ENCODE results near the gene FGFR3. TPM values are rescaled to one million over a fixed set of nuclear protein-coding genes. Genes with fewer than 3 reads are reported as not detected.
A peak's percentile ranks its signal among the peaks of the same experiment; 100 is the strongest.

FGFR3 gene
- total and polyA plus RNA-seq, 2 of the 8 experiments (the other 6 are each of a cell fraction or from before 2014, with no cell fraction given): 9.0 to 19.5 TPM

DNA sequence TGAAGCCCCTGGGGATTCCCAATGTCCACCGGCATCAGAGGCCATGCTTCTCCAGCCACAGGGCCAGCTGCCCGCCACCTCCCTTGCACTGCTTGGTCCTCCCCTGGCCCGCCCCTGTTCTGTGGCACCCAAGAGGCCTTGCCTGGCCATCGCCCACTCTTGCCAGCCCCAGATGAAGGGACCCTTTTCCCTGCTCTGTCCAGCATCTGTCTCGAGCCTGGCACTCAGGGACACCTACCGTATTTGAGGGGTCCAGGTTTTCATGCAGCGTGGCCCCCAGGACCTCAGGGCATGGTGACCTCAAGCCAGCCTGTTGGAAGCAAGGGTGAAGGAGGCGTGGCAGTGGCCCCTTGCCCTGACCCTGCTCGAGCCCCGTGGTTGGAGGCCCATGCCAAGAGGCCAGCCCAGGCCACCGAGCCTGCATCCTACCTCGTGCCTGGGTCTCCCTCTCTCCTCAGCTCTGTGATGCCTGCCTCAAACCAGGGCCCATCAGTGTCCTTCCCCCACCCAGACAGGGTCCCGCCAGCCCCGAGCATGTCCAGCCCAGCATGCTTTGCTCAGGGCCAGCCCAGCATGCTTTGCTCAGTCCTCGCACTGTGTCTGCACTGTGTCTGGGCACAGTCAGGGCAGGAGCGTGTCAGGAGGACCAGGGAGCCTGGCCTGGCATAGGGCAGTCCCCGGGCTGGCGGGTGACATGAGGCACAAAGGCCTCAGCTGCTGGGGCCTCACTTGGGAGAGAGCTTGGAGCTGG, 14.3 kb upstream of the FGFR3 start:
- Histone ChIP-seq H3K23ac (ENCODE audit: insufficient read length) (no peak overlapping the region), H4K5ac (ENCODE audit: insufficient read length, low read depth, low read length) (peak overlapping the region; percentile 75), H3K4me3 (ENCODE audit: extremely low read depth in 1 of 4, insufficient read depth in 2 of 4, low read depth in 3 of 4, low read length in 4 of 4) (no peak overlapping the region), H3K9me3 (ENCODE audit: insufficient read depth in 2 of 2, low read depth in 1 of 2, low read length in 1 of 2) (no peaks in the 10 kb centered on the region), H4K20me1 (replicated peaks in 1 of 2; ENCODE audit: control insufficient read depth in 1 of 2, insufficient read depth in 2 of 2, low read length in 2 of 2) (peaks cover 0 to 2% of the 10 kb centered on the region in 2 experiments), H3K9ac (replicated peaks in 1 of 4; ENCODE audit: extremely low read depth in 1 of 4, low read depth in 3 of 4, low read length in 3 of 4) (no peak overlapping the region), H3K79me2 (ENCODE audit: control insufficient read depth in 1 of 2, insufficient read depth in 2 of 2, low read length in 2 of 2) (no peaks in the 10 kb centered on the region), H3K27ac (ENCODE audit: low read depth, low read length) (no peak overlapping the region; the same call in 1 of the 2 replicates), H3K23me2 (ENCODE audit: low read depth, low read length) (no peaks in the 10 kb centered on the region), H2BK5ac (ENCODE audit: low read depth, low read length) (peak overlapping the region; percentile 96; the same call in 1 of the 2 replicates), H3K27me3 (replicated peaks in 1 of 4; ENCODE audit: control insufficient read depth in 3 of 4, extremely low read depth in 1 of 4, insufficient read depth in 3 of 4, low read length in 3 of 4) (0 out of 7 replicates have a peak, but pooled peaks cover 0 to 2% (median 0%) of the 10 kb centered on the region in 4 experiments), H4K8ac (ENCODE audit: extremely low read depth, insufficient read depth, low read length) (peak overlapping the region; percentile 53), H3K56ac (replicated peaks; ENCODE audit: insufficient read length, low read depth, low read length) (no peak overlapping the region), H3K79me1 (ENCODE audit: low read depth, low read length) (no peaks in the 10 kb centered on the region; the same call in 1 of the 2 replicates), H2BK20ac (ENCODE audit: low read length) (peak overlapping the region; percentile 100), H4K91ac (replicated peaks; ENCODE audit: insufficient read length, low read length) (peak overlapping the region; percentile 99), H3K18ac (ENCODE audit: extremely low read depth, low read length) (peak overlapping the region; percentile 97), H3K4me1 (replicated peaks in 1 of 4; ENCODE audit: control insufficient read depth in 3 of 4, insufficient read depth in 4 of 4, low read length in 3 of 4) (peaks cover 0 to 27% (median 22%) of the 10 kb centered on the region in 4 experiments; a peak in 6 of 7 replicates), H3K36me3 (ENCODE audit: control insufficient read depth in 2 of 4, insufficient read depth in 4 of 4, low read length in 3 of 4) (no peaks in the 10 kb centered on the region), H2AFZ (ENCODE audit: low read length) (no peak overlapping the region), H2BK15ac (ENCODE audit: low read length) (peak overlapping the region; percentile 89), H2BK12ac (ENCODE audit: low read depth, low read length) (peak overlapping the region; percentile 93), H3K4ac (replicated peaks; ENCODE audit: insufficient read length, low read depth, low read length) (peak overlapping the region; percentile 98), H2BK120ac (replicated peaks; ENCODE audit: low read depth, low read length) (peak overlapping the region; percentile 99), H3K4me2 (ENCODE audit: insufficient read depth in 1 of 2, low read depth in 2 of 2, low read length in 2 of 2) (peak overlapping the region in 1 of 2 experiments; percentile 55; a peak in 1 of 4 replicates), H2AK5ac (ENCODE audit: low read depth, low read length) (peak overlapping the region; percentile 69), H3K14ac (ENCODE audit: insufficient read length) (no peak overlapping the region)
- 91% methylated on average over 18 of the region's 18 CpGs; no CpG with 5 or more reads in 1 of the 2 experiments for WGBS, 2 experiments (ENCODE audit: extremely low coverage in 1 of 2, insufficient coverage in 1 of 2, insufficient read length in 1 of 2, insufficient replicate concordance in 2 of 2, low coverage in 1 of 2, low lambda C conversion rate in 2 of 2, missing lambda C conversion rate in 1 of 2)
- POLR2A ChIA-PET (ENCODE audit: partially characterized antibody): interaction anchor here (0.7 to 17.2 kb wide), 6 partner anchors 11 to 34 kb away, joined by 3 to 170 read pairs (median 6); partner anchors contain the start of gene FGFR3
- FAIRE-seq (no peak), DNase-seq (ENCODE audit: low read depth in 1 of 2, low spot score in 2 of 2) (no peak)
- CTCF ChIA-PET (ENCODE audit: partially characterized antibody): interaction anchor here (52.9 to 71.2 kb wide), 2 partner anchors 10 to 14 kb away, joined by 2507 read pairs; partner anchors contain the start of gene FGFR3
- no peak for TF ChIP-seq PHF8 (conservative IDR thresholded peaks at IDR 0.05; ENCODE audit: low read depth, low read length)
- no peak for TF ChIP-seq KDM5A (IDR thresholded peaks at IDR 0.05; ENCODE audit: low read length)
- TF ChIP-seq KDM4A (IDR thresholded peaks at IDR 0.05; ENCODE audit: low read depth, low read length, severe bottlenecking): no peak
- TF ChIP-seq SUZ12 (IDR thresholded peaks at IDR 0.05; ENCODE audit: low read length): no peak
- TF ChIP-seq TAF7 (optimal IDR thresholded peaks at IDR 0.05; ENCODE audit: borderline replicate concordance, low read depth, low read length): no peak
- no peak for TF ChIP-seq USF2 (IDR thresholded peaks at IDR 0.05; ENCODE audit: low read length)
- no peak for TF ChIP-seq HDAC2 (IDR thresholded peaks at IDR 0.05; ENCODE audit: borderline replicate concordance in 1 of 2, low read depth in 2 of 2, low read length in 2 of 2)
- TF ChIP-seq CHD2 (IDR thresholded peaks at IDR 0.05; ENCODE audit: low read length): no peak
- TF ChIP-seq RFX5 (IDR thresholded peaks at IDR 0.05; ENCODE audit: borderline replicate concordance, low read depth, low read length): no peak

Data from H1 (cell line).